ENCODE measurements around the gene NR2F1.
A peak's percentile ranks its signal among the peaks of the same experiment; 100 is the strongest.

- TF ChIP-seq, protein P1, sequence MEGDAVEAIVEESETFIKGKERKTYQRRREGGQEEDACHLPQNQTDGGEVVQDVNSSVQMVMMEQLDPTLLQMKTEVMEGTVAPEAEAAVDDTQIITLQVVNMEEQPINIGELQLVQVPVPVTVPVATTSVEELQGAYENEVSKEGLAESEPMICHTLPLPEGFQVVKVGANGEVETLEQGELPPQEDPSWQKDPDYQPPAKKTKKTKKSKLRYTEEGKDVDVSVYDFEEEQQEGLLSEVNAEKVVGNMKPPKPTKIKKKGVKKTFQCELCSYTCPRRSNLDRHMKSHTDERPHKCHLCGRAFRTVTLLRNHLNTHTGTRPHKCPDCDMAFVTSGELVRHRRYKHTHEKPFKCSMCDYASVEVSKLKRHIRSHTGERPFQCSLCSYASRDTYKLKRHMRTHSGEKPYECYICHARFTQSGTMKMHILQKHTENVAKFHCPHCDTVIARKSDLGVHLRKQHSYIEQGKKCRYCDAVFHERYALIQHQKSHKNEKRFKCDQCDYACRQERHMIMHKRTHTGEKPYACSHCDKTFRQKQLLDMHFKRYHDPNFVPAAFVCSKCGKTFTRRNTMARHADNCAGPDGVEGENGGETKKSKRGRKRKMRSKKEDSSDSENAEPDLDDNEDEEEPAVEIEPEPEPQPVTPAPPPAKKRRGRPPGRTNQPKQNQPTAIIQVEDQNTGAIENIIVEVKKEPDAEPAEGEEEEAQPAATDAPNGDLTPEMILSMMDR (conservative IDR thresholded peaks at IDR 0.05; ENCODE audit: low read depth in 2 of 2) = no peak
- no peak for TF ChIP-seq JUNB (IDR thresholded peaks at IDR 0.05; ENCODE audit: unreplicated experiment)
- TF ChIP-seq EZH2phosphoT487 (IDR thresholded peaks at IDR 0.05; ENCODE audit: unreplicated experiment) = peak; percentile 87
- TF ChIP-seq EZH2 (IDR thresholded peaks at IDR 0.05; ENCODE audit: low read depth, unreplicated experiment) = peak; percentile 90
- TF ChIP-seq POLR2AphosphoS5 (IDR thresholded peaks at IDR 0.05; ENCODE audit: low read depth) = no peak
- TF ChIP-seq, protein P2, sequence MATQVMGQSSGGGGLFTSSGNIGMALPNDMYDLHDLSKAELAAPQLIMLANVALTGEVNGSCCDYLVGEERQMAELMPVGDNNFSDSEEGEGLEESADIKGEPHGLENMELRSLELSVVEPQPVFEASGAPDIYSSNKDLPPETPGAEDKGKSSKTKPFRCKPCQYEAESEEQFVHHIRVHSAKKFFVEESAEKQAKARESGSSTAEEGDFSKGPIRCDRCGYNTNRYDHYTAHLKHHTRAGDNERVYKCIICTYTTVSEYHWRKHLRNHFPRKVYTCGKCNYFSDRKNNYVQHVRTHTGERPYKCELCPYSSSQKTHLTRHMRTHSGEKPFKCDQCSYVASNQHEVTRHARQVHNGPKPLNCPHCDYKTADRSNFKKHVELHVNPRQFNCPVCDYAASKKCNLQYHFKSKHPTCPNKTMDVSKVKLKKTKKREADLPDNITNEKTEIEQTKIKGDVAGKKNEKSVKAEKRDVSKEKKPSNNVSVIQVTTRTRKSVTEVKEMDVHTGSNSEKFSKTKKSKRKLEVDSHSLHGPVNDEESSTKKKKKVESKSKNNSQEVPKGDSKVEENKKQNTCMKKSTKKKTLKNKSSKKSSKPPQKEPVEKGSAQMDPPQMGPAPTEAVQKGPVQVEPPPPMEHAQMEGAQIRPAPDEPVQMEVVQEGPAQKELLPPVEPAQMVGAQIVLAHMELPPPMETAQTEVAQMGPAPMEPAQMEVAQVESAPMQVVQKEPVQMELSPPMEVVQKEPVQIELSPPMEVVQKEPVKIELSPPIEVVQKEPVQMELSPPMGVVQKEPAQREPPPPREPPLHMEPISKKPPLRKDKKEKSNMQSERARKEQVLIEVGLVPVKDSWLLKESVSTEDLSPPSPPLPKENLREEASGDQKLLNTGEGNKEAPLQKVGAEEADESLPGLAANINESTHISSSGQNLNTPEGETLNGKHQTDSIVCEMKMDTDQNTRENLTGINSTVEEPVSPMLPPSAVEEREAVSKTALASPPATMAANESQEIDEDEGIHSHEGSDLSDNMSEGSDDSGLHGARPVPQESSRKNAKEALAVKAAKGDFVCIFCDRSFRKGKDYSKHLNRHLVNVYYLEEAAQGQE (IDR thresholded peaks at IDR 0.05; ENCODE audit: unreplicated experiment) = no peak
- no peak for TF ChIP-seq NANOG (IDR thresholded peaks at IDR 0.05; ENCODE audit: borderline replicate concordance)
- TF ChIP-seq, protein P3, sequence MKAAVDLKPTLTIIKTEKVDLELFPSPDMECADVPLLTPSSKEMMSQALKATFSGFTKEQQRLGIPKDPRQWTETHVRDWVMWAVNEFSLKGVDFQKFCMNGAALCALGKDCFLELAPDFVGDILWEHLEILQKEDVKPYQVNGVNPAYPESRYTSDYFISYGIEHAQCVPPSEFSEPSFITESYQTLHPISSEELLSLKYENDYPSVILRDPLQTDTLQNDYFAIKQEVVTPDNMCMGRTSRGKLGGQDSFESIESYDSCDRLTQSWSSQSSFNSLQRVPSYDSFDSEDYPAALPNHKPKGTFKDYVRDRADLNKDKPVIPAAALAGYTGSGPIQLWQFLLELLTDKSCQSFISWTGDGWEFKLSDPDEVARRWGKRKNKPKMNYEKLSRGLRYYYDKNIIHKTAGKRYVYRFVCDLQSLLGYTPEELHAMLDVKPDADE (IDR thresholded peaks at IDR 0.05) = no peak
- TF ChIP-seq STAT1 (IDR thresholded peaks at IDR 0.05; ENCODE audit: unreplicated experiment) = no peak
- no peak for TF ChIP-seq CREB1 (CRISPR knock-in tag; IDR thresholded peaks at IDR 0.05; ENCODE audit: low read depth)
- TF ChIP-seq ZNF114 (CRISPR knock-in tag; IDR thresholded peaks at IDR 0.05) = no peak
- TF ChIP-seq ZNF331 (CRISPR knock-in tag; IDR thresholded peaks at IDR 0.05; ENCODE audit: low read depth) = no peak
- TF ChIP-seq ZNF462 (CRISPR knock-in tag; IDR thresholded peaks at IDR 0.05) = no peak
Measured at GRCh38 chr5:93577854-93578812, 4.9 kb upstream of the NR2F1 start.
